Fibroblast of upper back skin (primary cell): Measurements from ENCODE around the gene OR2A42.
A peak's percentile ranks its signal among the peaks of the same experiment; 100 is the strongest.
"Not testable (repeated sequence)": the region's sequence is repeated elsewhere in the genome, so short reads cannot be mapped to it uniquely, and the experiment has no call there.

Experiments
- DNase-seq: peaks from one replicate; pipeline ENCODE4 v3.0.0-alpha.2; 2013

OR2A42 gene

DNA sequence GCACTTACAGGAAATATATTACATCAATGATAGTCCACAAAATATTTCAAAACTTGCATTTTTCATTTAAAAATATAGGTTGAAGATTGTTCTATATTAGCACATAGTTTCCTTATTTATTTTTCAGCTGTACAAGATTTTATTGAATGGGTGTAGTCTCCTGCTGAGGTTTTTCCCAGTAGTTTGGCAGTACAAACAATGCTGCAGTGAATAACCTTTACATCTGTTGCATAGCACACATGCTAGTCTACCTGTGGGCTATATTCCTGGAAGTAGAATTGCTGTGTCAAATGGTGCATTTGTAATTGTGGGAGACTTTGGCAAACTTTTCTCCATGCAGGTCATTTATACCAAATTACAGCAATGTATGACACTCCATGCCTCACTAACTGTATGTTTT is 18.9 kb downstream of the OR2A42 start:
- not testable (repeated sequence) for DNase-seq

DNA sequence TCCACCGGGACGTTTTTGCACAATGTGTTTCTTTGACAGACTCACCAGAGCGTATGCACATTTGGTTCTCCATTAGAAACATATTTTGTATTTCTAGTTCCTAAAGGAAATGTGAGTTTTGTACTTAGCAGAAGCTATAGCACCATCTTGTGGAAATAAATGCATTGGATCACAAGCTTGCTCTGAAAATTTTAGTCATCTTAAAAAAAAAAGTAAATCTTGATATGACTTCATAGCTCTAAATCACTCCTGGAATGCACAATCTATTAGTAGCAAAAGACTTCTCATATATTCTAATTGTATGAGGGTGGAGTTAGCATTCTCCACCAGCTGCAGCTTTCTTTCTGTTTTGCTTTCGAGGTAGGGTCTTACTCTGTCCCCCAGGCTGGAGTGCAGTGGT is 20.3 kb downstream of the OR2A42 start:
- DNase-seq: not testable (repeated sequence)

DNA sequence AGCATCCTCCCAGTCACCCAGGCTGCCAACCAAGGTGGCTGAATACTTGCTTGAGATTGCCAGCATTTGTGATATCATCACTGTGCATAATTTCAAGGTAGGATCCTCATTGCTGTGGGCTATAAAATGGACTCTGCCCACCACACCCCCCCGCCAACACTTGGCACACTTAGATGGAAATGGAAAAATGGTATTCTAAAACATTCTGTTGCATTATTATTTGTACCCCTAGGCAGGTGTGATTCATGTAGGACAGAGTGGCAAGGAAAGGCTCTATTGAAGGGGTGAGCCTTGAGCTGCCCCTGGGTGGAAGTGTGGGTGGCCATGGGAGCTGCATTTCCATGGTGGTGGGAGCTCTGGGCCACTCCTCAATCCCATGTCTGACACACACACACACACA is 20.8 kb downstream of the OR2A42 start:
- not testable (repeated sequence) for DNase-seq

DNA sequence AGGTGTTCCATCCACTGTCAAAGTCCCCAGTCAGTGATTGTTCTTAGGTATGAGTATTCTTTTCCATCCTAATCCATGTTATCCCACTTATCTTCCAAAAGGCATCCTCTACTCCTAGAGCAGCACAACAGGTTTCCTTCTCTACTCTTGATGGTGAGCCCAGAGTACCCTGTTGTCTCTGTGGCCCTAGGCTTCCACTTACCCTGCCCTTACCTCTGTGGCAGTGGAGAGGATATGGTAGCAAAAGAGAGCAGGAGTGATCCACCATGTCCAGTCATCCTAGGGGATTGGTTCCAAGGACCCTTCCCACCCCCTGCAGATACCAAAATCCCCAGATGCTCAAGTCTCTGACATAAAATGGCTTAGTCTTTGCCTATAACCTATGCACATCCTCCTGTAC is 22.2 kb downstream of the OR2A42 start:
- not testable (repeated sequence) for DNase-seq

DNA sequence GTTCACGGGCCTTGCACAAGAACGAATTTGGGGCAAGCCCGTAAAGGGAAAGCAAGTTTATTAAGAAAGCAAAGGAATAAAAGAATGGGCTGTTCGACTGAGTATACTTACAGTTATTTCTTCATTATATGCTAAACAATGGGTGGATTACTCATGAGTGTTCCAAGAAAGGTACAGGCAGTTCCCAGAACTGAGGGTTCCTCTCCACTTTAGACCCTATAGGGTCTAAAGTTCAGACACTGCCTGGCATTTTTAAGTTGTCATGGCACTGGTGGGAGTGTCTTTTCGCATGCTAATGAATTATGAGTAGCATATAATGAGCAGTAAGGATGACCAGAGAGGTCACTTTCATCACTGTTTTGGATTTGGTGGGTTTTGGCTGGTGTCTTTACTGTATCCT is 34.1 kb downstream of the OR2A42 start:
- not testable (repeated sequence) for DNase-seq

DNA sequence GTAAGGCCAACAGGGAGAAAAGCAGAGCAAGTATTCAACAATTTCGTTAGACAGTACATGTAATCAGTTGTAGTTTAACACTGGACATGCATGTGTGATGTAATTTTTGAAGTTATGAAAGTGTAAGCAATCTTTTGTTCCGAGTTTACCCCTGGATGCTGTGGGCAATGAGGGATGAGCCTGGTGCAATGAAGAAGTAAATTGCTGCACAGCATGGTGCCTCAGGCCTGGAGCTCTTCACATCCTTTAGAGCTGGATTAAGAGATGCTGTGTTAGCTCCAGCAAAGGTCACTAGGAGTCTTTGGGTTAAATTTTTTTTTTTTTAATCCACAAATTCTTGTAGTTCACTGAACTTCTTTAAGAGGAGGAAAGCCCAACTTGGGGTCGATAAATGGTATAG is 36.3 kb downstream of the OR2A42 start:
- not testable (repeated sequence) for DNase-seq

DNA sequence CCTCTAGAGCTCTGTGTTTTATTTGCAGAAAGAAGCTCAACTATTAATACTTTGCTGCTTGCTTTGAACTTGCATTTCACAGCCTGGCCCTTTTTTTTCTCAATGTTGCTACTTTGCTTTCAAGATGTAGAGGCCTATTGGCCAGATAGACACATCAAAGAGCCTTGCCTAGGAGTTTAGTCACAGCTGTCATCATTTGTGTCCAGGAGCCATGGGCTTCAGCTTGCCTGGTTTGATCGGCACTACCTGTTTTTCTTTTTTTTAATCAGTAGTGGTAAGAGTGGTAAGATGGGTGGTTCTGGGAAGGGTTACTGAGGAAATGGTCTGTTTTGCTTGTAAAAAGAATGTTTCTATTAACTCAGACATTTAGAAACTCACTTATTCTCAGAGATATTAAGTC is 37.4 kb downstream of the OR2A42 start:
- not testable (repeated sequence) for DNase-seq

DNA sequence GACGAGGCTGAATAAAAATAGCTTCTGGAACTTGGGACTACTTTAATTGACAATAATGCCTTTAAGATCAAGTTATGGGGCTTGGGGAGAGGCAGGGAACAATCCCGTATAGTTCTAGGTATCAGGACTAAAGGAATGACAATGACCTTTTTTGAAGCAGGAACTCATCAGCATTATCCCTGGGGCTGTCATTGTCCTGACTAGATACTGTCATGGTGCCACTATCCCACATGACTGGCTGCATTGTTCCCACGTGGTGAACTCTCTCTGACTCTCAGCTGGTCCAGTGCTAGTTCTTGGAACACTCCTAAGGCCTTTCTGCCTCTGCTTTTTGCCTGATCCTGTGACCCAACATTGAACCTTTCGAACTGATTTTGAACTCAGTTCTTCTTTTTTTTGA is 40.5 kb downstream of the OR2A42 start:
- DNase-seq: not testable (repeated sequence)

DNA sequence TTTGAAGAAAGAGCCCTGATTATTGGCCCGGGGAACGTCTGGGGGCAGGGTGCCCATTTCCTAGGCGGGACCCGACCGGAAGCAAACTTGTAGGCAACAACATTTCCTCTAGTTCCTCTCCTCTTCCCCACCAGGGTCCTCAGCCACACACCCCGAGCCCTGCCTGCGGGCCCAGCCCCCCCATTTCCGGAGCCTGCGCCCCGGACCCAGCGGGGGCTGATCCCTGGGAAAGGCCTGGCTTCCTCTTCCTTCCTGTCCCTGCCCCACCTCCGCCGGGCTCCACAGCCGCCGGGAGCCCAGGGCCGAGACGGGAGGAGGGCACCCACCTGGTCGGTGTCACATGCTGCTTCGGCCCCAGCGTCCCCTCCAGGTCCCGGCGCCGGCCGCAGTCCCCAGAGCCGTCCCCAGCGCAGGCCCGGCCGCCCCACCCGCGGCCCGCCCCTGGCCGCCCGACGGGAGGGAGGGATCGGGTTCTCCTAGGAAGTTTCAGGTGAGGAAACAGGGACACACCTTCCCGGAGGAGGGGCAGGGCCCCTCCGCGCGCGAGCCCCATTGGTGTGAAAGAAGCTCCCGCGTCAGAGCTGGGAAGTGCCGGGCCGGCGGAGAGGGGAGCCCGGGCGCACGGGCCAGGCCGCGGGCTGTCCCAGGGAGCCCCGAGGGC is 44.1 kb downstream of the OR2A42 start, which contains the start of gene ARHGEF35:
TSS of gene ARHGEF35 (minus strand) at position 622 of the 661 bp plus-strand sequence. CDS start 7,450 bp downstream, outside the sequence.
- DNase-seq: not testable (repeated sequence)

DNA sequence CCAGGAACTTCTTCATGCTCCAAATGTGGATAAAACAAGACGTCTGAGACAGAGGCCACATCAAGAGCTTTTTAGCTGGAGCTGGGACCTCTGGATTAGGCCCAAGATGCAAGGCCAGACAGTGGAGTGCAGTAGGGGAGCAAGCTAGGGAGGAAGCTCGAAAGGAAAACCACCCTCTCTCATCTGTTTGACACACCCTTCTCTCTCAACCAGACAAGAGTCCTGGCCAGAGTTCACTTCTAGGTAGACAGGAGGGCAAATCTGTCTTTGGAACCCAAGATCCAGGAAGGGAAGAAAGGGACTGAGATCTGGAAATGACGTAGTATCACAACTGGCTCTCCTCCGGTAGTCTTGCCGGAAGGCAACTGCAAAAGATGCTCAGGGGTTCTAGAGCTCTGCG is 45.0 kb downstream of the OR2A42 start:
- DNase-seq: not testable (repeated sequence)

DNA sequence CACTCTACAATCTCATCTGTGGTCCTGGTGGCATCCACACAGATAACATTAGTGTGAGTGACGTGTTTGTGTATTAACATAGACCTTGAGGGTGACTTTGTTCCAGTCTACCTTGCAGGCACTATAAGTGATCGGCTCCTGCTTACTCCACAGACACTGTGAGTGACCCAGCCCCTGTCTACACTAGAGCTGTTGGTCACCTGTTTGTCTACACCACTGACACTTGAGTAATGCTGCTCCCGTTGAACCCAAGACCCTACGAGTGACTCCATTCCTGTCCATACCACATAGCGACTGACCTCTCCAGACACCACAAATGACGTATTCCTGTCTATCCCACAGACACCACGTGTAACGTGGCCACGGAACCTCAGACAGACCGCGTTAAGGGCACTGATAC is 45.6 kb downstream of the OR2A42 start:
- DNase-seq: not testable (repeated sequence)

DNA sequence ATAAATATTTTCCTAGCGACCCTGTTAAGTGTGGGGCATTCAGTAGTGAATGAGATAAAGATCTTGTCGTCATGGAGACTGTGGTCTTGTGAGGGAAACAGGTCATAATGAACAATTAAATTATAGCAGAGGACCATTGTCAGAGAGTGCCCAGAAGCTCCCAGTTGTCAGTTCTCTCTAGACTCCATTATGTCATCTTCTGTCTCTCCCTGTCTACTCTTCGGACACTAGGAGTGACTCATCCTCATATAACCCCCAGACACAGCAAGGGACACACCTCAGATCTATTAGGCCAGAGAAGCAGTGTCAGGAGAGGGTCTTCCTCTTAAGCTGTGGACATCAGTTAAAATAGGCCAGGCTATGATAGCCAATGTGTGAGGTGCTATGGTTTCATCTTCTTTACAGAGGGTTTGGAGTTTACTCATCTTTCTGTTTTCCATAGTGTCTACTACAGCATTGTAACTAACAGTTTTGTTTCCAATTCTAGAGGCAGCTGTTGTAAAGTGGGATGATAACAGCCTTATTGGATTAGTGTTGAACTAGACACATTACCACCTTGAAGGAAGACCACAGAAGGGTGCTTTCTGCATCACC is 50.7 kb downstream of the OR2A42 start:
- not testable (repeated sequence) for DNase-seq

DNA sequence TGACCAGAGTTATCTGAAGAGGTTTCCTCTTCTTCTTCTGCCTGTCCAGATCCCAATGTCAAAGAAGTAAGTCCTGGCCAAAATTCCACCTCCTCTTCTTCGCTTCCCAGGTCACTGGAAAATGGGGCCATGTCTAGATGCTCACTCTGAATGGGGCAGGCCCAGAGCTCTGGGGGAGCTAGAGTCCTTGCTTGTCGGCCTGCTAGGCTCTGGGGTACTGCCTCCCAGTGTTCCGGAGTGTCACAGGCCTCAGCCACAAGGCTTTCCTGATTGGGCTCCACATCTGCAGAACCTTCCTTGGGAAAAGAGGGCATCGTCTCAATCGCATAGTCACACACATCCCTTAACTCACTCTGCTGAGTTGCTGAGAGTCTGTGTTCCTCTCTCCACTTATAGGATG is 51.6 kb downstream of the OR2A42 start:
- not testable (repeated sequence) for DNase-seq

DNA sequence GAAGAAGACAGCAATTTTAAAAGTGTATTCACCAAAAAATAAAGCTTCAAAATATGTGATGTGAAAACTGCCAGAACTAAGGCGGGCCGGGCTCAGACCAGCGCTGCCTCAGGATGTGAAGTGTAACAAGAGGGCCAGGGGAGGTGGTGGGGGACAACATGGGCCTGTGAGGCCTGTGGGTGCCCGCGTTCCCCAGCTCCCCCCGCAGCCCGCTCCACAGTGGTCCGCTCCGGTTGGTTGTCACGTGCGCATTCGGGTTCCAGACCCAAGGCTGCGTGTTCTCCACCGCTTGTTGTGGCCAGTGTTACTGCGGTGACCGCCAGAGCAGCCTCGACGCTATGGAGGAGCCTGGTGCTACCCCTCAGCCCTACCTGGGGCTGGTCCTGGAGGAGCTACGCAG is 56.2 kb downstream of the OR2A42 start, which contains the start of gene CTAGE4:
TSS of gene CTAGE4 (plus strand) at position 301 of the 400 bp plus-strand sequence. CDS start at position 339, 38 bp downstream.
- not testable (repeated sequence) for DNase-seq

DNA sequence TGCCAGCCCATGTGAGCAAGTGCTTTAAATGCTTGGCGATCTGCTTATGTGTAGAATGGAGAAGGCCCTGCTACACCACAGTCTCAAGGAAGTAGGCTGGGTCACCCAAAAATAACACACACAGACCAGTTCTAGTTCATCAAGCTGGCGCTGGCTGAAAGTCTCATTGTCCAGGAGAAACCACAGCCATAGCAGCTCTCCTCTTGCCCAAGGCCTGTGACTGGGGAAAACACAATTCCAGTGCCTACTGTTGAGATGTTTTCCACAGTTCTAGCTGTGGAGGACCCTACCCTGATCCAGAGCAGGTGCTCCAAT is 60.3 kb downstream of the OR2A42 start:
- not testable (repeated sequence) for DNase-seq

DNA sequence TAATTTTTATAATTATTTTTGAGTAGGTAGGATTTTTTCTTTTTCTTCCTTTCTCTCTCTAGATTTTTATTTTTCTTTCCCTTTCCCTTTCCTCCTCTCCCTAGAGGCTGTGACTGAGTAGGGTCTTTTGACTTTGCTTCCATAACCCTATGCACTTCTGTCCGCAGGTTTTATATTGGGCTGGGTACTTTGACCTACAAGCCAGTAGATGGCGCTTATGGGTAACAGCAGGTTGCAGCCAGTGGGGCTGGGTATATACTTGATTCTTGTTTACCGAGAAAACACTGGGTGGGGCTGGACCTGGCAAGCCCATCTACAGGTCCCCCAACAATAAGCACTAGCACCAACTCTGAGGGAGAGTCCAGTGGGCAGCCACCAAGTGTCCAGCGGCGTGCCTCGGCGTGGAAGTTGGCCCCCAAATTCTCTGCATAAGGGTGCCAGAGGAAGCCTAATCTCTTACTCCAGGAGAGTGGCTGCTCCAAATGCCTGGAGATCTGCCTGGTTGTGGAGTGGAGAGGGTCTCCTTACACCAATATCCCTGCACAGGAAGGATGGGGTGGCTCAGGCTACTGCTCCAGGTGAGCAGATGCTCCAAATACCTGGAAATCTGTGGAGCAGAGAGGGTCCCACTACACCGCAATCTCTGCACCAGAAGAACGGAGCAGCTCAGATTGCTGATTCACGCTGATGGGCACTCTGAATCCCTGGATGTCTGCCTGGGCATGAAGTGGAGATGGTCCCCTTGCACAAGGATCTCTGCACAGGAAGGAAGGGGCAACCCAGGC is 60.8 kb downstream of the OR2A42 start:
- peak; percentile 21 for DNase-seq
